Breast epithelium (tissue), 4 donors: ENCODE measurements around the gene SYT15. TPM values are rescaled to one million over a fixed set of nuclear protein-coding genes. Genes with fewer than 3 reads are reported as not detected.
"Not testable (repeated sequence)": the region's sequence is repeated elsewhere in the genome, so short reads cannot be mapped to it uniquely, and the experiment has no call there.

Source experiments
- DNase-seq, 2 donors: peaks; one replicate each; pipeline ENCODE4 v3.0.0-alpha.2; 2019; ENCODE audit warnings: low spot score in 2 of 2
- H3K27ac ChIP-seq, 2 donors: fragments of 200-600 bp; sonication (generic) in 1 of 2; one replicate each; pipeline ENCODE4 v1.5.1; 2016 to 2019; ENCODE audit warnings: mild to moderate bottlenecking in 1 of 2
- H3K27me3 ChIP-seq, 2 donors: fragments of 200-600 bp; sonication (generic) in 1 of 2; one replicate each; pipeline versions ENCODE4 v1.5.1 to v1.6.0; 2017 to 2019; ENCODE audit warnings: control low read depth in 1 of 2, mild to moderate bottlenecking in 1 of 2
- H3K36me3 ChIP-seq: fragments of 200-600 bp; one replicate; pipeline ENCODE4 v1.5.1; 2019
- H3K4me1 ChIP-seq, 2 donors: fragments of 200-600 bp; sonication (generic); one replicate each; pipeline ENCODE4 v1.5.1; 2016 to 2019; ENCODE audit warnings: control low read depth in 1 of 2
- H3K4me3 ChIP-seq, 3 donors: fragments of 200-600 bp; sonication (generic); 1 replicate in 2 of 3; 2 replicates in 1 of 3; pipeline ENCODE4 v1.5.1; 2016 to 2019; ENCODE audit warnings: mild to moderate bottlenecking in 3 of 3, moderate library complexity in 2 of 3
- H3K9me3 ChIP-seq, 2 donors: fragments of 200-600 bp; sonication (generic) in 1 of 2; one replicate each; pipeline ENCODE4 v1.5.1; 2016 to 2019; ENCODE audit warnings: control low read depth in 1 of 2
- intact Hi-C: fragments of 100-400 bp; cut with DNase I; formaldehyde crosslinking; loops from one replicate; pipeline ENCODE4 v1.15.1; 2023; ENCODE audit warnings: low total_unique reads
- total RNA-seq, 3 donors: library from RNA; depleted of rRNA; stranded (reverse); fragments of >200 nt; gene quantifications; one replicate each; pipeline ENCODE4 v1.1.0, GENCODE V29; 2016

SYT15 gene
- total RNA-seq, 3 donors from 2014 or later, result 1.6 to 5.9 (median 3.8) TPM

GRCh38 chr10:46617913-46618312, 39.0 kb downstream of the SYT15 start:
- intact Hi-C loops, H3K4me1 ChIP-seq, H3K27ac ChIP-seq, H3K27me3 ChIP-seq, DNase-seq, H3K36me3 ChIP-seq, H3K9me3 ChIP-seq, H3K4me3 ChIP-seq: not testable (repeated sequence)

- H3K4me3 ChIP-seq, H3K36me3 ChIP-seq, DNase-seq, H3K9me3 ChIP-seq, H3K27ac ChIP-seq, H3K27me3 ChIP-seq, H3K4me1 ChIP-seq, intact Hi-C loops: not testable (repeated sequence)
Observed at GRCh38 chr10:46623899-46624654, 45.1 kb downstream of the SYT15 start.

- intact Hi-C loops, result not testable (repeated sequence)
Observed at GRCh38 chr10:46629805-46630204, 50.9 kb downstream of the SYT15 start.

GRCh38 chr10:46630816-46631215, 51.9 kb downstream of the SYT15 start:
- H3K27me3 ChIP-seq, H3K27ac ChIP-seq, intact Hi-C loops, H3K4me1 ChIP-seq, DNase-seq, H3K36me3 ChIP-seq, H3K4me3 ChIP-seq, H3K9me3 ChIP-seq: not testable (repeated sequence)

More at GRCh38 chr10:46629805-46630204, 50.9 kb downstream of the SYT15 start:
- not testable (repeated sequence) for H3K27ac ChIP-seq, H3K27me3 ChIP-seq, H3K4me3 ChIP-seq, H3K4me1 ChIP-seq, H3K9me3 ChIP-seq, H3K36me3 ChIP-seq, DNase-seq

DNA sequence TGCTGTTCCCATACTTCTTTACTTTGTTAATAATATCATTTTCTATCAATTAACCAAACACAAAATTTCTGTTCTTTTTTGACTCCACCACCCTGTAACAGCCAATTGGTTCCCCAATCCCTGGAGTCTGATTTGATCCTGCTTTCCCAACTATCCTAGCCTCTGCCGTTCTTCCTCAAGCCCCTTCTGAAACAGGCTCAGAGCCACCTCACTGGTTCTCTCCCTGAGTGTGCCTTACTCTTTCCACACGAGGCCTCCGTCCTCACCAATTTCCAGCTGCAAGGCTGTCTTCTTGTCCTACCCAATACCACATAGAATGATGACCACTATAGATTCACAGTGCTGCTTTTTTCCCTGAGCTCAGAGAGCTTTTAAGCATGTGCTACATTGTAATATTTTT, 52.8 kb downstream of the SYT15 start:
- H3K4me1 ChIP-seq, H3K27ac ChIP-seq, intact Hi-C loops, H3K36me3 ChIP-seq, H3K27me3 ChIP-seq, DNase-seq, H3K4me3 ChIP-seq, H3K9me3 ChIP-seq: not testable (repeated sequence)

DNA sequence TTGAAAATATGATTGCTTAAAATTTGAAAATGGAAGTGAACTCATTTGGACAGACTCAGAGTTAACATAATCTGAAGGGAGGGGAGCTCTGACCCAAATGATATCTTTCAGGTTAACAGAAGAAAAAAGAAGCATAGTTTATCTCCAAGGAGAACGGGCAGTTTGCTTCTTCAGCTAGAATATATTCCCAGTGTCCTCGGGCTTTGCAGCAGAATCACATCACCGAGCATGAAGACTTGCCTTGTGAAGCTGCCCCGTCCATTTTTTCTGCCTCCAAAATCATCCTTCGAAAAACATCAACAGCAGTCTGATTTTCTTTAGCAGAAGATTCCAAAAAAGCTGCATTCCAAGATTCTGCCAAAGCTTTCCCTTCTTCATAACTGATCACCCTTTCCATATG, 55.8 kb downstream of the SYT15 start:
- H3K27me3 ChIP-seq, H3K4me1 ChIP-seq, DNase-seq, H3K27ac ChIP-seq, intact Hi-C loops, H3K9me3 ChIP-seq, H3K36me3 ChIP-seq: not testable (repeated sequence)
- H3K4me3 ChIP-seq, result peak overlapping the region; percentile 3 to 19 (median 16)

DNA sequence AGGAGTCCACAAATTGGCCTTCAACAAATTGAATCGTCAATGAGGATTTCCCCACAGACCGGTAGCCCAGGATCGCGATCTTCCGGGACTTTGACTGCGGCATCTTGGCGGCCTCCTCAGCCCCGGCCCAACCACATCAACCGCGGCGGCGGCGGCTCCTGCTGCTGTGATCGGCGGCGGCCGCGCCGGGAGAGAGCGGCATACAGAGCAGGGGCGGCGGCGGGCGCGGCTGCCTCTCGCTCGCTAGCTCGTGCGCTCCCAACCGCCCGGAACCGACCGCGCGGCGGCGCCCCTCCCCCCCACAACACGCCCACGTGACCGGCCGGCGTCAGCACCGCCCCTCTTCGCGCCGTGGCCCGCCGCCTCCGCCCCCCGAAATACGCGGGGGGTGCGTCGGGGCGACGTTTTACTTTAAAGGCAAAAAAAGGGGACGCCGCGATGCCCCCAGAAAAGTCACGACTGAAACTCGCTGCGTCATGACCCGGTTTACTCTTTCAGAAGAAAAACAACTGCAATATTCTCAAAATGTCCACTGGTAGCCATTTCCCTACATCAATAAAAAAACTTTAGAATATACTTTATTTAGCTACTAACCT, 56.5 kb downstream of the SYT15 start:
- DNase-seq, H3K36me3 ChIP-seq, H3K9me3 ChIP-seq, H3K4me1 ChIP-seq, H3K27me3 ChIP-seq, intact Hi-C loops: not testable (repeated sequence)
- peak overlapping the region; percentile 58 to 61 for H3K27ac ChIP-seq
- H3K4me3 ChIP-seq, result peak overlapping the region; percentile 33 to 60 (median 46)

DNA sequence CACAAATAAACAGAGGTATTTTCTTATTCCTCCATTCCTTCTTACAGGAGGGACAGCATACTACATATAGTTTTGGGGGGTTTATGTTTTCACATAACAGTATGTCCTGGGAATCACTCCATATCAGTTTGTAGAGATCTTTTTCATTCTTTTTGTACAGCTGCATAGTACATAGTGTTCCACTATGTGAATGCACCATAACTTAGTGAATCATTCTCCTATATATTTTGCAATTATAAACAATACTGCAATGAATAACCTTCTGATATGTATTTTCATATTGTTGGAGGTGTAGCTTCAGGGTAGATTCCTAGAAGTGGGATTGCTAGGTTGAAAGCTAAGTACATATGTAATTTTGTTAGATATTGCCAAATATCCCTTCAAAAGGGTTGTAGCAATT, 61.1 kb downstream of the SYT15 start:
- H3K36me3 ChIP-seq, H3K4me1 ChIP-seq, H3K27me3 ChIP-seq, H3K9me3 ChIP-seq, DNase-seq, H3K27ac ChIP-seq, H3K4me3 ChIP-seq, intact Hi-C loops: not testable (repeated sequence)

Other genes starting within 250 kb of the SYT15 start
- gene ANXA8L1, start 203.4 kb upstream of the SYT15 start, total RNA-seq, result 10 to 100 TPM in 1 of 3 donors, 1 to 10 TPM in 1, under 1 TPM in 1; 0.48 to 55.2 (median 6.6) TPM
- not detected for gene NPY4R, start 113.2 kb upstream of the SYT15 start, total RNA-seq
- 1 to 10 TPM in 2 of 3 donors, not detected in 1; 5.9 to 6.9 TPM for gene GPRIN2, start 22.5 kb upstream of the SYT15 start, total RNA-seq